Cerebellar nuclear complex (tissue), 1 donor: ENCODE measurements around the gene TEAD2.
"Not testable (repeated sequence)": the region's sequence is repeated elsewhere in the genome, so short reads cannot be mapped to it uniquely, and the experiment has no call there.

ENCODE experiments used
- DNase-seq, 2 experiments: peaks; one replicate each; lab custom pipeline; 2025; lab: John Stamatoyannopoulos, UW

TEAD2 gene

GRCh38 chr19:49331187-49331586, 31.0 kb downstream of the TEAD2 start:
- not testable (repeated sequence) for DNase-seq

- DNase-seq = no peak
These were observed 33.5 kb downstream of the TEAD2 start for GRCh38 chr19:49328741-49329140.

GRCh38 chr19:49327878-49328544, 34.2 kb downstream of the TEAD2 start:
- no peak for DNase-seq

- no peak for DNase-seq
These were observed 36.0 kb downstream of the TEAD2 start for GRCh38 chr19:49326165-49326704.

- not testable (repeated sequence) for DNase-seq
These were observed 36.5 kb downstream of the TEAD2 start for GRCh38 chr19:49325756-49326155.

- no peak for DNase-seq
These were observed 37.2 kb downstream of the TEAD2 start, which contains the start of gene SLC6A16 for GRCh38 chr19:49324801-49325576. SLC6A16 (minus strand) TSS chr19:49325191; CDS start chr19:49311347, 13,844 bp downstream.

GRCh38 chr19:49318296-49318695, 43.9 kb downstream of the TEAD2 start:
- DNase-seq = no peak

GRCh38 chr19:49316284-49316683, 45.9 kb downstream of the TEAD2 start:
- no peak for DNase-seq

GRCh38 chr19:49315111-49315510, 47.1 kb downstream of the TEAD2 start:
- DNase-seq = no peak

- no peak for DNase-seq
These were observed 53.1 kb downstream of the TEAD2 start for GRCh38 chr19:49309087-49309486.

- DNase-seq = not testable (repeated sequence)
These were observed 55.5 kb downstream of the TEAD2 start for GRCh38 chr19:49306734-49307133.

GRCh38 chr19:49301866-49302252, 60.4 kb downstream of the TEAD2 start:
- no peak for DNase-seq

- DNase-seq = no peak
These were observed 60.9 kb downstream of the TEAD2 start for GRCh38 chr19:49301165-49301865.

GRCh38 chr19:49298653-49299052, 63.6 kb downstream of the TEAD2 start:
- DNase-seq = not testable (repeated sequence)

GRCh38 chr19:49297403-49297802, 64.8 kb downstream of the TEAD2 start:
- no peak for DNase-seq

GRCh38 chr19:49295208-49295880, 66.9 kb downstream of the TEAD2 start:
- no peak for DNase-seq

GRCh38 chr19:49294401-49294800, 67.8 kb downstream of the TEAD2 start:
- DNase-seq = no peak
